Measurements from ENCODE around the gene ZNF260. TPM values are rescaled to one million over a fixed set of nuclear protein-coding genes. Genes with fewer than 3 reads are reported as not detected.

The ZNF260 gene
- total RNA-seq, 1 experiment from 2014 or later = 24.1 TPM

GRCh38 chr19:36508325-36508724 lies 19.7 kb downstream of the ZNF260 start:
- ATAC-seq (no peak), DNase-seq (ENCODE audit: low spot score) (no peak)
- Mint-ChIP-seq H3K36me3 (peaks cover 60% of the 10 kb centered on the region), H3K4me1 (no peaks in the 10 kb centered on the region), H3K27ac (no peak overlapping the region), H3K4me3 (no peak overlapping the region), H3K9me3 (peaks cover 61% of the 10 kb centered on the region), H3K27me3 (ENCODE audit: low read depth) (peaks cover 5% of the 10 kb centered on the region)
- CTCF ChIA-PET = no interaction called here
- no peak for TF ChIP-seq ZNF512 (CRISPR knock-in tag; IDR thresholded peaks at IDR 0.05; ENCODE audit: borderline replicate concordance)
- TF ChIP-seq ZNF416 (CRISPR knock-in tag; IDR thresholded peaks at IDR 0.05) = no peak
- TF ChIP-seq CREM (CRISPR knock-in tag; IDR thresholded peaks at IDR 0.05) = no peak
- TF ChIP-seq PRRX2 (CRISPR knock-in tag; IDR thresholded peaks at IDR 0.05) = no peak
- no peak for TF ChIP-seq ZNF232 (CRISPR knock-in tag; IDR thresholded peaks at IDR 0.05)
- TF ChIP-seq NR2C2 (CRISPR knock-in tag; IDR thresholded peaks at IDR 0.05) = no peak
- TF ChIP-seq AR (CRISPR knock-in tag; IDR thresholded peaks at IDR 0.05) = no peak
- no peak for TF ChIP-seq ZNF219 (CRISPR knock-in tag; IDR thresholded peaks at IDR 0.05; ENCODE audit: borderline replicate concordance)
- POLR2A ChIA-PET = interaction anchor here (0.7 kb wide), 1 partner anchor 255 kb away, joined by 4 read pairs; no protein-coding TSS in a partner anchor

- CTCF ChIA-PET = no interaction called here
- H3K4me3 Mint-ChIP-seq = no peak overlapping the region
- TF ChIP-seq NR1H2 (CRISPR knock-in tag; IDR thresholded peaks at IDR 0.05) (no peak), PREB (CRISPR knock-in tag; IDR thresholded peaks at IDR 0.05; ENCODE audit: borderline replicate concordance) (no peak), ZSCAN18 (CRISPR knock-in tag; IDR thresholded peaks at IDR 0.05) (no peak), ZMAT4 (CRISPR knock-in tag; IDR thresholded peaks at IDR 0.05) (no peak), ELF4 (CRISPR knock-in tag; IDR thresholded peaks at IDR 0.05; ENCODE audit: low read depth) (no peak), TEAD4 (CRISPR knock-in tag; IDR thresholded peaks at IDR 0.05) (no peak), OVOL2 (CRISPR knock-in tag; IDR thresholded peaks at IDR 0.05; ENCODE audit: borderline replicate concordance) (no peak), ERG (CRISPR knock-in tag; IDR thresholded peaks at IDR 0.05) (no peak), MYBL2 (CRISPR knock-in tag; IDR thresholded peaks at IDR 0.05) (no peak), GABPB1 (CRISPR knock-in tag; IDR thresholded peaks at IDR 0.05) (no peak), USF2 (CRISPR knock-in tag; IDR thresholded peaks at IDR 0.05) (no peak), ZNF317 (CRISPR knock-in tag; IDR thresholded peaks at IDR 0.05; ENCODE audit: borderline replicate concordance, low read depth) (no peak), TCF7 (CRISPR knock-in tag; IDR thresholded peaks at IDR 0.05; ENCODE audit: low read depth) (no peak), SMAD4 (CRISPR knock-in tag; IDR thresholded peaks at IDR 0.05) (no peak), TEAD1 (CRISPR knock-in tag; IDR thresholded peaks at IDR 0.05) (no peak), NR3C1 (CRISPR knock-in tag; conservative IDR thresholded peaks at IDR 0.05; ENCODE audit: low read depth) (no peak)
- peaks cover 45% of the 10 kb centered on the region for H3K9me3 Mint-ChIP-seq
- H3K27me3 Mint-ChIP-seq (ENCODE audit: low read depth) = peaks cover 12% of the 10 kb centered on the region; the same call in 1 of the 2 replicates
- ATAC-seq (no peak), DNase-seq (ENCODE audit: low spot score) (no peak)
- H3K36me3 Mint-ChIP-seq = peaks cover 26% of the 10 kb centered on the region
- H3K27ac Mint-ChIP-seq = no peak overlapping the region
- POLR2A ChIA-PET = no interaction called here
- no peaks in the 10 kb centered on the region for H3K4me1 Mint-ChIP-seq
These were observed 26.1 kb downstream of the ZNF260 start for GRCh38 chr19:36501973-36502372.
